SK-N-SH treated with all-trans-retinoic acid at 6 μM for 48 hours (cell line): ENCODE results near the gene ZNF107.

ENCODE experiments used
- ARNTL ChIP-seq: fragments of 450-650 bp; formaldehyde crosslinking; IDR thresholded peaks from 2 replicates; pipeline ENCODE4 v1.5.0; 2020; ENCODE audit warnings: low read depth, mild to moderate bottlenecking, moderate library complexity, borderline replicate concordance
- BACH2 ChIP-seq: fragments of 250-450 bp; sonication (Bioruptor Pico); IDR thresholded peaks from 2 replicates; pipeline ENCODE4 v1.9.0; 2021; ENCODE audit warnings: mild to moderate bottlenecking, borderline replicate concordance
- CREB5 ChIP-seq: fragments of 250-450 bp; sonication (Bioruptor Pico); IDR thresholded peaks from 2 replicates; pipeline ENCODE4 v1.5.1; 2020; ENCODE audit warnings: low read depth, mild to moderate bottlenecking, moderate library complexity
- CSDC2 ChIP-seq: fragments of 250-450 bp; sonication (Bioruptor Pico); IDR thresholded peaks from 2 replicates; pipeline ENCODE4 v1.5.0; 2020; ENCODE audit warnings: mild to moderate bottlenecking, moderate library complexity
- CSRNP3 ChIP-seq: fragments of 250-450 bp; sonication (Bioruptor Pico); IDR thresholded peaks from 2 replicates; pipeline ENCODE4 v1.5.1; 2021; ENCODE audit warnings: mild to moderate bottlenecking, moderate library complexity
- ISL1 ChIP-seq: fragments of 250-450 bp; sonication (Bioruptor Pico); IDR thresholded peaks from 2 replicates; pipeline ENCODE4 v2.1.2; 2022; ENCODE audit warnings: mild to moderate bottlenecking, moderate library complexity
- OSR1 ChIP-seq: fragments of 250-450 bp; sonication (Bioruptor Pico); IDR thresholded peaks from 2 replicates; pipeline ENCODE4 v1.8.0; 2022; ENCODE audit warnings: moderate library complexity, mild to moderate bottlenecking, inconsistent platforms
- PATZ1 ChIP-seq: fragments of 250-450 bp; sonication (Bioruptor Pico); IDR thresholded peaks from 2 replicates; pipeline ENCODE4 v1.8.0; 2020; ENCODE audit warnings: mild to moderate bottlenecking, moderate library complexity, borderline replicate concordance
- RARB ChIP-seq: fragments of 250-450 bp; sonication (Bioruptor Pico); IDR thresholded peaks from 2 replicates; pipeline ENCODE4 v1.8.0; 2021; ENCODE audit warnings: mild to moderate bottlenecking, moderate library complexity
- SNAI2 ChIP-seq: fragments of 250-450 bp; sonication (Bioruptor Pico); IDR thresholded peaks from 2 replicates; pipeline ENCODE4 v1.5.0; 2020; ENCODE audit warnings: mild to moderate bottlenecking, moderate library complexity
- TCF4 ChIP-seq: fragments of 250-450 bp; sonication (Bioruptor Pico); IDR thresholded peaks from 2 replicates; pipeline ENCODE4 v1.8.0; 2021; ENCODE audit warnings: mild to moderate bottlenecking, moderate library complexity, borderline replicate concordance
- ZFP3 ChIP-seq: fragments of 250-450 bp; sonication (Bioruptor Pico); IDR thresholded peaks from 2 replicates; pipeline ENCODE4 v1.5.0; 2020; ENCODE audit warnings: mild to moderate bottlenecking, moderate library complexity
- ZFP30 ChIP-seq: fragments of 450-650 bp; formaldehyde crosslinking; IDR thresholded peaks from 2 replicates; pipeline ENCODE4 v1.5.0; 2022; ENCODE audit warnings: mild to moderate bottlenecking, moderate library complexity
- ZNF70 ChIP-seq: fragments of 450-650 bp; formaldehyde crosslinking; IDR thresholded peaks from 2 replicates; pipeline ENCODE4 v1.5.0; 2020; ENCODE audit warnings: mild to moderate bottlenecking, moderate library complexity

- no peak for TF ChIP-seq CSDC2 (CRISPR knock-in tag)
- TF ChIP-seq ZFP30 (CRISPR knock-in tag), result no peak
- TF ChIP-seq CSRNP3 (CRISPR knock-in tag), result no peak
- no peak for TF ChIP-seq PATZ1 (CRISPR knock-in tag)
- no peak for TF ChIP-seq OSR1 (CRISPR knock-in tag)
- TF ChIP-seq CREB5 (CRISPR knock-in tag), result no peak
- no peak for TF ChIP-seq ISL1 (CRISPR knock-in tag)
- no peak for TF ChIP-seq ARNTL (CRISPR knock-in tag)
- no peak for TF ChIP-seq ZNF70 (CRISPR knock-in tag)
- no peak for TF ChIP-seq RARB
- no peak for TF ChIP-seq BACH2
- no peak for TF ChIP-seq SNAI2 (CRISPR knock-in tag)
- no peak; the same call in 1 of the 2 replicates for TF ChIP-seq TCF4 (CRISPR knock-in tag)
- no peak for TF ChIP-seq ZFP3
These were observed at the start of gene ZNF107 for GRCh38 chr7:64665980-64666662.
